Activated naive CD4-positive, alpha-beta T cell (primary cell): ENCODE measurements around the gene OR52E1.

ENCODE experiments used
- DNase-seq, 4 experiments: peaks; one replicate each; lab custom pipeline; 2025; lab: John Stamatoyannopoulos, UW

OR52E1 gene

DNA sequence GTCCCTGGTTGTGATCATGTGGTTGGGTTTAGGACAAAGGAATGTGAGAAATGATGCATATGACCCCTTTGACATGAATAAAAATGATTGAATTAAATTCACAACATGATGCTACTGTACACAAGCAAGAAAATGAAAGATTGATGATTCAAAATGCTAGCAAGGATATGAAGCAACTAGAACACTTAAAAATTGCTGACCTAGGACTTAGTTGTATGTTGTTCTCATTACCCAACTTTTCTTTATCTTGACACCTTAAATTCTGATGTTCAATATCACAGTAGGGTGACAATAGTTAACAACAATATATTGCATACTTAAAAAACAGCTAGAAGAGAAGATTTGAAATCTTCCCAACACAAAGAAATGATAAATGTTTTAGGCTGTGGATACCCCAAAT is 48.2 kb downstream of the OR52E1 start:
- DNase-seq, result no peak

DNA sequence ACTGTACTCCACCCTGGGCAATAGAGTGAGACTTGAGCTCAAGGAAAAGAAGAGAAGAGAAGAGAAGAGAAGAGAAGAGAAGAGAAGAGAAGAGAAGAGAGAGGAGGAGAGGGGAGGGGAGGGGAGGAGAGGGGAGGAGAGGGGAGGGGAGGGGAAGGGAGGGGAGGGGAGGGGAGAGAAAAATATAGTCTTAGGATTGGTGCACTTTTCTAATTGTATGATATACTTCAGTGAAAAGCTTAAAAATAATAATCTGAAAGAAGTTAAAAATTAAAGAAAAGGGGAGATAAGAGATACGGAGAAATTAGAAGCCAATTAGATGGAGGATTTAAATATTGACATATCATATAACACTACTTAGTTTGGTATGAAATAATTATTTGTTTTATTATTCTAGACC is 49.5 kb downstream of the OR52E1 start:
- no peak for DNase-seq
